HCT116 (cell line): ENCODE data around the gene KSR2. TPM values are rescaled to one million over a fixed set of nuclear protein-coding genes. Genes with fewer than 3 reads are reported as not detected.

Experiments used
- ATAC-seq: fragments of 200-7000 bp; cut with Tn5 transposase; 2 replicates; pipeline ENCODE4 v1.9.1; 2020; ENCODE audit warnings: mild to moderate bottlenecking, moderate library complexity
- BruUV-seq: library from RNA; stranded (reverse); fragments of 400-500 nt; replicated peaks from 2 replicates; lab custom pipeline; 2021; lab: Mats Ljungman, UMichigan
- CTCF ChIA-PET: fragments of 300-600 bp; sonication (Branson Sonifier 250); formaldehyde crosslinking; loops from one replicate; lab custom pipeline; 2021; ENCODE audit warnings: antibody characterized with exemption; lab: Charles Lee
- POLR2A ChIA-PET: fragments of 300-600, 350-600 bp; sonication (Branson Sonifier 250); formaldehyde crosslinking; loops from one replicate; lab custom pipeline; 2021; ENCODE audit warnings: antibody characterized with exemption; lab: Charles Lee
- RAD21 ChIA-PET, 2 experiments: fragments of 300-600 bp; sonication (Branson Sonifier 250); formaldehyde crosslinking; loops; one replicate each; lab custom pipeline; 2023; ENCODE audit warnings: low total read pairs in 2 of 2; ENCODE audit not compliant: uncharacterized antibody in 2 of 2, unreplicated experiment in 2 of 2, low non-redundant PET in 1 of 2; lab: Charles Lee
- DNase-seq: peaks from one replicate; pipeline ENCODE4 v3.0.0-alpha.2; 2010; ENCODE audit warnings: low read depth, low spot score
- H2AFZ ChIP-seq: fragments of 200-600 bp; shearing (Covaris generic), sonication (generic); 2 replicates; pipeline ENCODE4 v1.6.1; 2017; ENCODE audit warnings: low read depth, mixed run types, mixed read lengths, antibody characterized with exemption, low read length; ENCODE audit not compliant: poor library complexity, severe bottlenecking
- H3K27ac ChIP-seq: 2 replicates; pipeline ENCODE4 v1.5.1; 2012; ENCODE audit warnings: low read depth, low read length
- H3K27me3 ChIP-seq: fragments of 200-600 bp; sonication (generic); 2 replicates; pipeline ENCODE4 v1.6.1; 2016; ENCODE audit warnings: mixed run types, low read length, mixed read lengths; ENCODE audit not compliant: insufficient read depth
- H3K36me3 ChIP-seq, 2 experiments: fragments of 200-500 bp in 1 of 2; fragments of 200-600 bp in 1 of 2; sonication (Bioruptor generic) in 1 of 2; sonication (generic) in 1 of 2; 2 replicates each; pipeline versions ENCODE4 v1.5.1 to v1.6.1; 2014 to 2016; ENCODE audit warnings: low read length in 2 of 2, inconsistent platforms in 1 of 2, mixed read lengths in 1 of 2, mixed run types in 1 of 2; ENCODE audit not compliant: insufficient read depth in 2 of 2, control insufficient read depth in 1 of 2
- H3K4me1 ChIP-seq, 2 experiments: fragments of 200-600 bp in 1 of 2; sonication (generic) in 1 of 2; 2 replicates each; pipeline versions ENCODE4 v1.5.1 to v1.6.1; 2012 to 2017; ENCODE audit warnings: low read length in 2 of 2, inconsistent platforms in 1 of 2, mild to moderate bottlenecking in 1 of 2, mixed read lengths in 1 of 2, mixed run types in 1 of 2, moderate library complexity in 1 of 2; ENCODE audit not compliant: insufficient read depth in 2 of 2, control insufficient read depth in 1 of 2
- H3K4me2 ChIP-seq: fragments of 200-600 bp; sonication (generic); 2 replicates; pipeline ENCODE4 v1.6.1; 2017; ENCODE audit warnings: mixed run types, low read length, mixed read lengths
- H3K4me3 ChIP-seq, 2 experiments: fragments of 200-600 bp in 1 of 2; sonication (generic) in 1 of 2; replicated peaks in 1 of 2; 2 replicates each; pipeline ENCODE4 v1.5.1; 2011 to 2016; ENCODE audit warnings: low read length in 2 of 2, control low read depth in 1 of 2, low read depth in 1 of 2, mild to moderate bottlenecking in 1 of 2, mixed read lengths in 1 of 2, mixed run types in 1 of 2
- H3K79me2 ChIP-seq: fragments of 200-600 bp; sonication (generic); 2 replicates; pipeline ENCODE4 v1.6.1; 2017; ENCODE audit warnings: mild to moderate bottlenecking, mixed run types, low read length, moderate library complexity, mixed read lengths; ENCODE audit not compliant: insufficient read depth
- H3K9ac ChIP-seq: fragments of 200-600 bp; sonication (generic); 2 replicates; pipeline ENCODE4 v1.6.1; 2016; ENCODE audit warnings: low read length, mixed read lengths
- H3K9me2 ChIP-seq: fragments of 200-600 bp; sonication (generic), shearing (Covaris generic); 2 replicates; pipeline ENCODE4 v1.6.1; 2017; ENCODE audit warnings: mixed run types, mild to moderate bottlenecking, moderate library complexity; ENCODE audit not compliant: insufficient read depth
- H3K9me3 ChIP-seq, 2 experiments: fragments of 200-500 bp in 1 of 2; fragments of 200-600 bp in 1 of 2; sonication (Bioruptor generic) in 1 of 2; sonication (generic) in 1 of 2; 2 replicates each; pipeline ENCODE4 v1.6.1; 2014 to 2017; ENCODE audit warnings: low read length in 2 of 2, mixed read lengths in 2 of 2, inconsistent platforms in 1 of 2, low read depth in 1 of 2, mild to moderate bottlenecking in 1 of 2, mixed run types in 1 of 2, moderate library complexity in 1 of 2; ENCODE audit not compliant: control insufficient read depth in 1 of 2, insufficient read depth in 1 of 2
- H4K20me1 ChIP-seq: fragments of 200-600 bp; sonication (generic), shearing (Covaris generic); 2 replicates; pipeline ENCODE4 v1.6.1; 2017; ENCODE audit warnings: mixed run types, mild to moderate bottlenecking, moderate library complexity; ENCODE audit not compliant: insufficient read depth
- CBX3 ChIP-seq: IDR thresholded peaks from 2 replicates; pipeline ENCODE4 v1.6.1; 2012; ENCODE audit warnings: low read depth
- CEBPB ChIP-seq: IDR thresholded peaks from 2 replicates; pipeline ENCODE4 v1.6.1; 2012; ENCODE audit warnings: low read depth
- CTCF ChIP-seq, 3 experiments: fragments of 200-600 bp in 1 of 3; sonication (generic) in 1 of 3; IDR thresholded peaks in 2 of 3; conservative IDR thresholded peaks in 1 of 3; 2 replicates each; pipeline ENCODE4 v1.5.1; 2012 to 2017; ENCODE audit warnings: low read depth in 2 of 3, low read length in 2 of 3, antibody characterized with exemption in 1 of 3, borderline replicate concordance in 1 of 3, control low read depth in 1 of 3, mild to moderate bottlenecking in 1 of 3, mixed read lengths in 1 of 3, mixed run types in 1 of 3, moderate library complexity in 1 of 3; ENCODE audit not compliant: insufficient read depth in 1 of 3
- EGR1 ChIP-seq: IDR thresholded peaks from 2 replicates; pipeline ENCODE4 v1.6.1; 2012; ENCODE audit warnings: low read depth
- ELF1 ChIP-seq: IDR thresholded peaks from 2 replicates; pipeline ENCODE4 v1.6.1; 2012; ENCODE audit warnings: low read depth, borderline replicate concordance
- FOSL1 ChIP-seq: IDR thresholded peaks from 2 replicates; pipeline ENCODE4 v1.6.1; 2012; ENCODE audit warnings: low read depth
- RAD21 ChIP-seq: IDR thresholded peaks from 2 replicates; pipeline ENCODE4 v1.6.1; 2012; ENCODE audit warnings: low read depth, mild to moderate bottlenecking
- SIN3A ChIP-seq: IDR thresholded peaks from 2 replicates; pipeline ENCODE4 v1.6.1; 2012; ENCODE audit warnings: low read depth
- YY1 ChIP-seq: IDR thresholded peaks from 2 replicates; pipeline ENCODE4 v1.6.1; 2011; ENCODE audit warnings: low read length, low read depth, moderate library complexity, mild to moderate bottlenecking; ENCODE audit not compliant: insufficient replicate concordance; ENCODE audit errors: extremely low read depth
- ZBTB33 ChIP-seq: IDR thresholded peaks from 2 replicates; pipeline ENCODE4 v1.6.1; 2011; ENCODE audit warnings: mild to moderate bottlenecking, low read length, moderate library complexity; ENCODE audit not compliant: insufficient replicate concordance; ENCODE audit errors: extremely low read depth
- ZFX ChIP-seq: fragments of 450-650 bp; IDR thresholded peaks from 2 replicates; pipeline ENCODE4 v1.6.1; 2017
- intact Hi-C: fragments of 100-400 bp; cut with micrococcal nuclease; formaldehyde crosslinking; loops from 2 replicates; pipeline ENCODE4 v1.10.0; 2022
- total RNA-seq: library from RNA; stranded (reverse); gene quantifications from one replicate; pipeline ENCODE4 v1.2.1, GENCODE V29; 2021; ENCODE audit not compliant: unreplicated experiment

Gene KSR2
- total RNA-seq, 1 experiment from 2014 or later, result 10.1 TPM

- TF ChIP-seq CBX3 (no peak), ZFX (no peak), RAD21 (no peak), SIN3A (no peak), CTCF (IDR thresholded peaks at IDR 0.05 in 2 of 3, conservative IDR thresholded peaks at IDR 0.05 in 1 of 3; ENCODE audit: borderline replicate concordance in 1 of 3, insufficient read depth in 1 of 3, low read depth in 2 of 3, low read length in 2 of 3) (no peak)
These were observed 541.6 kb downstream of the KSR2 start (continued) for GRCh38 chr12:117427211-117427610.

- intact Hi-C loops, result no loop called here
- Histone ChIP-seq H4K20me1 (no peaks in the 10 kb centered on the region), H3K4me3 (no peak overlapping the region), H3K27ac (no peak overlapping the region), H3K4me2 (no peak overlapping the region), H3K27me3 (peaks cover 28% of the 10 kb centered on the region; the same call in 1 of the 2 replicates), H3K9me3 (no peaks in the 10 kb centered on the region), H3K9me2 (no peaks in the 10 kb centered on the region), H3K36me3 (no peaks in the 10 kb centered on the region), H2AFZ (no peak overlapping the region), H3K4me1 (no peaks in the 10 kb centered on the region), H3K79me2 (no peaks in the 10 kb centered on the region), H3K9ac (no peak overlapping the region)
- BruUV-seq, result no TSS peak
- ATAC-seq, result no peak
- RAD21 ChIA-PET, result no interaction called here
- CTCF ChIA-PET, result interaction anchor here (1.1 kb wide), 1 partner anchor 186 kb away, joined by 3 read pairs; no protein-coding TSS in a partner anchor
- TF ChIP-seq YY1, result no peak
- TF ChIP-seq CEBPB, result no peak
- no peak for TF ChIP-seq RAD21
- TF ChIP-seq EGR1, result no peak
- no peak for TF ChIP-seq ZBTB33
- no peak for TF ChIP-seq FOSL1
- TF ChIP-seq ELF1, result no peak
- POLR2A ChIA-PET, result no interaction called here
- no peak for DNase-seq
These were observed 546.8 kb downstream of the KSR2 start for GRCh38 chr12:117421987-117422386.
